Measurements from ENCODE around the gene PPP1R13L.

PPP1R13L gene, protein sequence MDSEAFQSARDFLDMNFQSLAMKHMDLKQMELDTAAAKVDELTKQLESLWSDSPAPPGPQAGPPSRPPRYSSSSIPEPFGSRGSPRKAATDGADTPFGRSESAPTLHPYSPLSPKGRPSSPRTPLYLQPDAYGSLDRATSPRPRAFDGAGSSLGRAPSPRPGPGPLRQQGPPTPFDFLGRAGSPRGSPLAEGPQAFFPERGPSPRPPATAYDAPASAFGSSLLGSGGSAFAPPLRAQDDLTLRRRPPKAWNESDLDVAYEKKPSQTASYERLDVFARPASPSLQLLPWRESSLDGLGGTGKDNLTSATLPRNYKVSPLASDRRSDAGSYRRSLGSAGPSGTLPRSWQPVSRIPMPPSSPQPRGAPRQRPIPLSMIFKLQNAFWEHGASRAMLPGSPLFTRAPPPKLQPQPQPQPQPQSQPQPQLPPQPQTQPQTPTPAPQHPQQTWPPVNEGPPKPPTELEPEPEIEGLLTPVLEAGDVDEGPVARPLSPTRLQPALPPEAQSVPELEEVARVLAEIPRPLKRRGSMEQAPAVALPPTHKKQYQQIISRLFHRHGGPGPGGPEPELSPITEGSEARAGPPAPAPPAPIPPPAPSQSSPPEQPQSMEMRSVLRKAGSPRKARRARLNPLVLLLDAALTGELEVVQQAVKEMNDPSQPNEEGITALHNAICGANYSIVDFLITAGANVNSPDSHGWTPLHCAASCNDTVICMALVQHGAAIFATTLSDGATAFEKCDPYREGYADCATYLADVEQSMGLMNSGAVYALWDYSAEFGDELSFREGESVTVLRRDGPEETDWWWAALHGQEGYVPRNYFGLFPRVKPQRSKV

DNA sequence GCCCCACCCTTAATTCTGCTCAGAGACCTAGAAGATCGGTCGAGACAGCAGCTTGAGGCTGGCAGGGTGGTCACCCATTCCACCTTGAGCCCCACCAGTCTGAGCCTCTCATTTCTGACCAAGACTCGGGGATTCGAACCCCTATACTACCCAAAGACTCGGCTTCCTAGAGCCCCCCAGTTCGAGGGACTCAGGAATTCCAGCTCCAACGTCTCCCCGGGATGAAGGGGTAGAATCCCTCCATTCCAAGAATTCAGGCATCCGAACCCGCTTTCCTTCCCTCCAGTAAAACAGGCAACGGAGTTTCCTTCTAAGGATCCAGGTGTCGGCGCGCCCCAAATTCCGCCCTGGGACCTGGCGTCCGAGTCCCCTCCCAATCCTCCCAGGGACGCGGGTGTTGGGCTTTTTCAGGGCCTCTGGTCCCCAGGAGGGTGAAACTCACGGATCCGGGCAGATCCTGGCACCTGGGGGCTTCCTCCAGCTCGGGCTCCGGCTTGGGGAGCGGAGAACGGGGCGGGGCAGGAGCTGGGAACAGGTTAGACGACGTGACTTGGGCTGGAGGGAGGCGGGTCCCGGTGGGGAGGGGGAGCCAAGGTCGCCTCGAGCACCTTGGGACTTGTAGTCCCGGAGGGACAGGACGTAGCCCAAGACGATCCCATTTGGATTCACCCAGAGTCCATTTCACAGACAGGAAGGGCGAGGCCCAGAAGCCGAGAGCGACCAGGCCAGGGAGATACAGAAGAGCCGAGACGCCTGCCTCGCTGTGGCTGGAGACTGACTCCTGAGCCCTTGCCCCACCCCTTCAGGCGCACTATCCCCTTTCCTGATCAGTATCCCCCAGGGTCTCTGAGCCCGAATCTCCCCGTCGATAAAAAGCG is at the start of gene PPP1R13L:
Gene PPP1R13L, minus strand, starts transcription at position 513 of the 878 bp plus-strand sequence. CDS start 6,751 bp downstream, outside the sequence.
- in situ Hi-C loops (cut with HindIII; ENCODE audit: low sequenced_read_pairs) = no loop called here

DNA sequence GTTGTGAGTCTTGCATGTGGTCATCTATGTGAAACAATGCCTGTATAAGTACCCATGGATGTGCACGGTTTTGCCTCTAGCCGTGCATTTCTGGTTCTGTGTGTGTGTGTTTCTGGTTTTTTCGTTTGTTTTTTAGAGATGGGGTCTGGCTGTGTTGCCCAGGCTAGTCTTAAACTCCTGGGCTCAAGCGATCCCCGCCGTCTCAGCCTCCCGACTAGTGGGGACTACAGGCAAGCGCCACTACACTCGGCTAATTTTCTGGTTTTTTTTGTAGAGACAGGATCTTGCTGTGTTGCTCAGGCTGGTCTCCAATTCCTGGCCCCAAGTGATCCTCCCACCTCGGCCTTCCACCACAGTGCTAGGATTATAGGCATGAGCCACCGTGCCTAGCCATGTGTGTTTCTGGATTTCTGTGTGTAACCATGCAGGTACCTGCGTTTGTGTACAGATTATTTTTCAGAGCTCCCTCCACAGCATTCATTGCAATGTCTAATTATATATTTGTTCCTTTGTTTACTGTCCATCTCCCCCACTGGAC is 47.0 kb upstream of the PPP1R13L start:
- in situ Hi-C loops (cut with HindIII; ENCODE audit: low sequenced_read_pairs) = no loop called here

DNA sequence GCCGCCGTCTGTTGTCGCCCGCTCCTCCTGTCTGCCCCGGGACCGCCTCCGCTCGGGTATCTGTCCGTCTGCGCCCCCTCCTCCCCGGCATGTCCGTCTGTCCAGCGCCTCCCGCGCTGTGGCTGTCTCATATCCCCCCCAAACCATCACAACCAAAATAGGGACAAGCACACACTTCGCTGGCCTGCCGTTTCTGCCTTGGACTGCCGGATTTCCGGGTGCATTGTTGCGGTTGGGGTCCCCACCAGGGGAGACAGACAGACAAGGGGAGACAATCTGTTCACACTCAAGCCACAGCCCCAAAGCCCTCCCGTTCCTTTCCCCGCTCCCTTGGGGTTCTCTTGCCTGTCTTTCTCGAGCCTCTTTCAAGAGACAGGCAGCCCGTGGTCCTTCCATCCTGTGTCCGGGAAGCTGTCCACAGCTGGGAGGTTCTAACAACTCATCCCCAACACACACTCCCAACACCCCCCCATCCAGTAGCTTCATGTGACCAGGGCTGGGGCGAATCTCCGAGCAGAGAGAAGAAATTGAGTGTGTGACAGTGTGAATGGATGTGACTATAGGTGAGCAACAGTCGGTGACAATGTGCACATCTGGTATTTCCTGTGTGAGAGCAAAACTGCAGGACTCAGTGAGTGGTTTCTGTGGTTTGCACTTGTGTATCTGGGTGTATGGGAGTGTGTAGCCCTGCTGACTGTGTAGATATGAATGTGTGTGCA is 46.4 kb upstream of the PPP1R13L start:
- in situ Hi-C loops (cut with HindIII; ENCODE audit: low sequenced_read_pairs) = no loop called here

DNA sequence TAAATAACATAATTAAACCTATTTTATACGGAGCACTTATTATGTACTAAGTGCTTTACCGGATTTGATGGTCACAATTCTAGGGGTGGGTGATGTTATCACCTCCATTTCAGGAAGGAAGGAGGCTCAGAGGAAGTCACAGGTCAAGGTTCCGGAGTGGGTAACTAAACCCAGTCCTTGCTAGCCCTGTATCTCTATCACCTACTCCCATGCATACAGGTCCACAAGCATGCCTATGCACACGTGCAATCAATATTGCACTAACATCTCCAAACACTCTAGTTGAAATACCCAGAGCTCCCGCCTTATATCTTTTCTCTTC is 45.1 kb upstream of the PPP1R13L start:
- in situ Hi-C loops (cut with HindIII; ENCODE audit: low sequenced_read_pairs) = no loop called here

DNA sequence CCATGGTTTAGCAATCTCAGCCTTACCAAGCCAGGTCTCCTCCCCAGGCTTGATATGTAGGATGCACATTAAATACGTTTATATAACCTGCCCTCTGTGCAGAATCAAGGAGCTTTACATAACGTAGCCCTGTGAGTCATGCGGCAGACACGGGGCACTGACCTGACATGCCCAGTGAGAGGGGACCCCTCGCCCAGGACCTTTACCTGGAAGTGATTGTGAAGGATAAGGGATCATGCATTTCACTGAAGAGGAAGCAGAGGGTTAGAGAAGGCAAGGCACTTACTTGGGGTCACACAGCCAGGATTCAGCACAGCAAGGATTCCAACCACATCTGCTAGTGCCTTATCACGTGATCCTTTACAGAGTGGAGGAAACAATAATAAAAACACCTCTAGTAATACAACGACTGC is 44.0 kb upstream of the PPP1R13L start:
- in situ Hi-C loops (cut with HindIII; ENCODE audit: low sequenced_read_pairs) = no loop called here

DNA sequence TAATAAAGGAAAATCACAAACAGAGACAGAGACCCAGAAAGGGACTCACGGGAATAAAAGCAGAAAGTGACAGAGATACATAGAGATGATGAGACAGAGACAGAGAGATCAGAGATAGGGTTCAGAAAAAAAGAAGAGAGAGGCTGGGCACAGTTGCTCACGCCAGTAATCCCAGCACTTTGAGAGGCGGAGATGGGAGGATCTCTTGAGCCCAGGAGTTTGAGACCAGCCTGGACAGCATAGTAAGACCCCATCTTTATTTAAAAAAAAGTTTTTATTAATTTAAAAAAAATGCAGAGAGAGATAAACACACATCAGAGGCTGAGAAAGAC is 43.5 kb upstream of the PPP1R13L start:
- in situ Hi-C loops (cut with HindIII; ENCODE audit: low sequenced_read_pairs) = no loop called here

DNA sequence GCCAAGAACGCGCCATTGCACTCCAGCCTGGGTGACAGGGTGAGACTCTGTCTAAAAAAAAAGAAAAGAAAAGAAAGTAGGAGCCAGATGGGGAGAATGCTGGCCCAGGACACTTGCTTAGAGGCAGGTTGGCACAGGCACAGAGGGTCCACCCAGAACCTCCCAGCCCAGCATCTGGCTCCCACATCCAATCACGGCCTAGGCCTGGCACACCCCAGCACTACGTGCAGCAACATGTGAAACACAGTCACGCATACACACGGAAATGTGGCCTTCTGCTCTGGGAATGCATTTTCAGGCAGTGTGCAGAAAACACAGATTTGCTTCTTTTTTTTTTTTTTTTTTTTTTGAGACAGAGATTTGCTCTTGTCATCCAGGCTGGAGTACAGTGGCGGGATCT is 42.1 kb upstream of the PPP1R13L start:
- in situ Hi-C loops (cut with HindIII; ENCODE audit: low sequenced_read_pairs) = no loop called here

DNA sequence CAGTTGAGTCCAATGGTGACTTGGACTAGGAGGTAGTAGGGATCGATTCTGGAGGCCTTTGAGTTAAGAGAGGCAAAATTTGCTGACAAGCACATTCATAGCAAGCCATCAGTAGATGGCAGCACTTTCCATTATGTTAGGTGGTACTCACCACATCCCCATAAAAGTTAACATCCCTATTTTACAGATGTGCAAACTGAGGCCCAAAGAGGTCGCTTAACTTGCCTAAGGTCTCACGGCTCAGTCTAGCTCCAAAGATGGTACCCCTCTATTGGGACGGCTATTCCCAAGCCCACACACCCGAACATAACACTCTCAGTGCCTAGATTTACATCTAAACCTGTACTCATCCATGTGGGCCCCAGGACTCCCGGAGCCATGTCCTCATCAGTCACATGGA is 41.4 kb upstream of the PPP1R13L start:
- in situ Hi-C loops (cut with HindIII; ENCODE audit: low sequenced_read_pairs) = no loop called here

DNA sequence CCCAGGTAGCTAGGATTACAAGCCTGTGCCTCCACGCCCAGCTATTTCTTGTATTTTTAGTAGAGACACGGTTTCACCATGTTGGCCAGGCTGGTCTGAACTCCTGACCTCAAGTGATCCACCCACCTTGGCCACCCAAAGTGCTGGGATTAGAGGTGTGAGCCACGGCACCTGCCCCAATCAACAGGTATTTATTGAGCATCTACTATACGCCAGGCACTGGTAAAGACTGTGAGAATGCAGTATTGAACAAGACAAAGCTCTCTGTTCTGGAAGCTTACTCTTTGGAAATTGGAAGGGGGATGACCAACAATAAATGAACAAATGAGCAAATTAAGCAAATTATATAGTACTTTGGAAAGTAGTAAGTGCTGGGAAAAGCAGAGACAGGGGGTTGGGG is 40.3 kb upstream of the PPP1R13L start:
- in situ Hi-C loops (cut with HindIII; ENCODE audit: low sequenced_read_pairs) = no loop called here

DNA sequence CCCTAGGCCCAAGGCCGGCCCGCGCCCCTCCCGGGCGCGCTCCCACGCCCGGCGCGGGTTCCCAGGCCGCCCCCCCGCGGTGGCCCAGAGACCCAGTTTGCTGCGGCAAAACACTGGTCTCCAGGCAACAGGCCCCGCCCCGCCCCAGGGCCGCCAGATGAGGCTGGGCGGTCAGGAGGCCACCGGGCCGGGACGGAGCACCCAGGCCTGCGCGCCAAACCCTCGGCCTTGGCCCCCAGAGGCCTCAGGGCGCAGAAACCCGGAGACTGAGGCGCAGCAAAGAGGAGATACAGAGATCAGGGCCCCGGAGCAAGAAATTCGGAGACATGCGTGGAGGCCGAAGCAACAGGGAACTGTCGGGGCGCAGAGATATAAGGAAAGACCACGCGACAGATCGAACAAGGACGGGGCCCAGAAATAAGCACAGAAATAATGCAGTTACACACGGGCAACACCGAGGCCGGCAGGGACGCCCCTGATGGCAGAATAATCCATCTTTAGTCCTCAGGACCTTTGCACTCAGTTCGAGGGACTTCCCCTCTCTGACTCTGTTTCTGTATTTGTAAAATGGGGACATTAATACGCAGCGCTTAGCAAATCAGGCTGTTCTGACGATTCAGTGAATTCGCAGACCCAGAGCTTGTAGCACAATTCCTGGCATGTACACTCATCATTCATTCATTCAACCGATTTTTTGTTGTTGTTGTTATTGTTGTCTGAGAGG is 39.6 kb upstream of the PPP1R13L start:
- in situ Hi-C loops (cut with HindIII; ENCODE audit: low sequenced_read_pairs) = loop anchor here (5.0 kb wide), 1 partner anchor 33 kb away; no protein-coding TSS in a partner anchor

DNA sequence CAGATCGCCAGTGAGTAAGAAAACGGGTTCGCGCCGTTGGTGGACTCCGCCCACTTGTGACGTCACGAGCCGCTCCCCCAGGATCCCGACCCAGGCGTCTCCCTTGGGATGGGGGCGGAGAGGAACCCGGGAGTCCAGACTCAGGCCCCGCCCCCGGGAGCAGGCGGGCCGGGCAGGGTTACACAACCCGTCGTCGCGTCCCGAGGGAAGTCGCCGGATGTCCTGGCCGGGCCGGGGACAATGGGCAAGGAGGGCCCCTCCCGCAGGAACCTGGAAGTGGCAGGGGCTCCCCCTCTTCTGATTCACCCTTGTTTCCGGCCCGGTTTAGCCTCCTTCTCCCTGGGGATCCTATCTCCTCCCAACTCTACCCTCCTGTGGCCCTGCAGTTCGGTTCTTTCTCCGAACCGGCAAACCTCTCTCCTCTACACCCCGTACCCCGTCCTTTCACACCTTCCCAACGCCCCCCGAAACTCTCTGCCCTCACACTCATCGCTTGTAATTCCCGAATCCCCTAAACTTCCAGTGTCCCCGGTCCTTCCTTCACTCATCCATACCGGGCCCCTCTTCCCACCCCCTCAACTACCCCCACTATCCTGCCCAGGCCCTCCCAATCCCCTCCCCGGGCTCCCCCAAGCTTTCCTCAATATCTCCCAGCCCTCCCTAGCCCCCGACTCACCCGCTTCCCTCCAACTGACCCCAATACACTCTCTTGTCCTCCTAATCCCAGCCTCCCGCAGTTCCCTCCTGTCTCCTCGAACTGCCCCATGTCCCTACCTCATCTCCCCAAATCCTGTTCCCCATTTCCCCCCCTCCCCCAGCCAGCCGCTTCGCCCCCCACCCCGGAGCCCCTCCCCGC is 38.8 kb upstream of the PPP1R13L start:
- in situ Hi-C loops (cut with HindIII; ENCODE audit: low sequenced_read_pairs) = loop anchor here (5.0 kb wide), 1 partner anchor 34 kb away; no protein-coding TSS in a partner anchor

DNA sequence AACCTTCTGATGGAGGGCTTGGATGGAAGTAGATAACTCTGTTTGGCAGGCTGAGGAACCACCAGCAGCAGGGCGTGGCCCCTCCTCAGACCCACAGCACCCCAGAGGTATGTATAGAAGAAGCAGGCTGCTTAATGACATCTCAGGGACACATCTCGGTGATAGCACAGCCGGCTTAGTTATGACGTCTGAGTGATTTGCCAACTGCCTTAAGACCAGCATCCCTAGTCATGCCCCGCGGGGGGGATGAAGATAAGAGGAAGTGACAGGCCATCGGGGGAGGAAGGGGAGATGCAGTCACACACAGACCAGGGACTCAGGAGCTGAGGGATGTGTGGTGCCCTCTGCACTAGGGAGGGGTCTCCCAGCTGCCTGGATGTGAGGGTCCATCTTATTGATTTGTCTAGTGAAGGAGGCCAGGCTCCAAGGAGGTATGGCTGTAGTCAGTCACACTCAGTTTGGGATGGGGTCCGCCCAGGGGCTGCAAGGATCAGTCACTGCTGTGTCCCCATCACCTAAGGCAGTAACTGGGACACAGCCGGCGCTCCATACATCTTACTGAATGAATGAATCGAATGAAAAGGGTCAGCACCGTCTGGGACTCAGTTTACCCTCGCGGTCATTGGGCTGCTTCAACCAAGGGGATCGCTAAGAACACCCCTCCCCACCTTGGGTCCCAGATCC is 38.1 kb upstream of the PPP1R13L start:
- in situ Hi-C loops (cut with HindIII; ENCODE audit: low sequenced_read_pairs) = loop anchor here (5.0 kb wide), 1 partner anchor 34 kb away; no protein-coding TSS in a partner anchor

DNA sequence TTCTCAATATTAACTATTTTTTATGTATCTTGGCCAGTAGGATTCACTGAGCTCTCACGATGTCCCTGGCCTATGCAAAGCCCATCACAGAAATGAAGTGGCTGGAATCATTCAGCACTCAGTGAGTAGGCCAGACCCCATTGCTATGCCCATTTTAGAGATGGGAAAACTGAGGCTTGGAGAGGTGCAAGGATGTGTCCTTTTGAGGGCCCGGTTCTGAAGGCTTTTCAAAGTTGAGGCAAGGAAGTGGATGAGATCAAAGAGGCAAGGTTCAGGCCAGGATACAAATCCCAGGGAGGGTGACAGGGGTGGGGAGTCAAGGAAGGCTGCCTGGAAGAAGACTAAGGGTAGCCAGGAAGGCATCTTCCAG is 37.5 kb upstream of the PPP1R13L start:
- in situ Hi-C loops (cut with HindIII; ENCODE audit: low sequenced_read_pairs) = loop anchor here (5.0 kb wide), 1 partner anchor 35 kb away; no protein-coding TSS in a partner anchor

DNA sequence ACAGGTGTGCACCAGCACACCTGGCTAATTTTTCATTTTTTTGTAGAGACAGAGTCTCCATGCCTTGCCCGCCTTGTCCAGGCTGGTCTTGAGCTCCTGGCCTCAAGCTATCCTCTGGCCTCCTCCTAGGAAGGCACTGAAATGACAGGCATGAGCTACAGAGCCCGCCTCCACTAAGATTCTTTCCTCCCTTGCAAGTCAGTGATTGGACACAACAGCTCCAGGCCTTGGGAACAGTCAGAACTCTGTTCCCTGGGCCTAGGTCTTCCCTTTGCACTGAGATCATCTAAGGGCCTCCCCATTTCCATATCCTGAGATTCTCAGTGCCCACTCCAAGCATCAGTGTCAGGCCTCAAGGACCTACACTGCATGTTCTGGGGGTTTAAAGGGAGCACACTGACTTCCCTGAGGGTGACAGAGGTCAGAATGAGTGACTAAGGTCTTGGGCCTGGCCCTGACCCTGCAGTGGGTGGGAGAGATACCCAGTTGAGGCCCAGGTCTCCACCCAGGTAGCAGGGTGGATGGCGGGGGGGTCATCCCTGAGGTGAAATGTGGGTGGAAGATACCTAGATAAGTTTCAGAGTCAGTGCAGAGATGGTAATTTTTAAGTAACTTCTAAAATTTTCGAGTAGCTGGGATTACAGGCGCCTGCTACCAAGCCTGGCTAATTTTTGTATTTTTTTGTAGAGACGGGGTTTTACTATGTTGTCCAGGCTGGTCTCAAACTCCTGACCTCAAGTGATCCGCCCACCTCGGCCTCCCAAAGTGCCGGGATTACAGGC is 36.2 kb upstream of the PPP1R13L start:
- in situ Hi-C loops (cut with HindIII; ENCODE audit: low sequenced_read_pairs) = loop anchor here (5.0 kb wide), 1 partner anchor 36 kb away; no protein-coding TSS in a partner anchor

DNA sequence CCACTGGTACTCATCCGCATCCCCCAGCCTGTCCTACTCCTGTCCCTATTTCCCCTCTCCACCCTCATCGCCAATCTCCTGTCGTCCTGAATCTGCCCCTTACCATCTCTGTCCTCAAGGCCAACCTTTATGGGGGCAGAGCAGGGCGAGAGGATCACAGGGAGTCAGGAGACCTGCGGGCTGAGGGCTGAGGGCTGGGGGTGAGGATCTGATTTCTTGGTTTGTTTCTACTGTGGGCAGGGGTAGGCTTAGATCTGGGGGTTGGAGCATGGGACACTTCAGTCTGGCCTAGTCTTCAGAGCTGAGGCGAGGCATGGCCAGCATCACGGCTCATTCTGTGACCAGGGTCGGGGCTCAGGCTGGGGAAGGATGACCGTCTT is 35.4 kb upstream of the PPP1R13L start:
- in situ Hi-C loops (cut with HindIII; ENCODE audit: low sequenced_read_pairs) = loop anchor here (5.0 kb wide), 1 partner anchor 37 kb away; no protein-coding TSS in a partner anchor

DNA sequence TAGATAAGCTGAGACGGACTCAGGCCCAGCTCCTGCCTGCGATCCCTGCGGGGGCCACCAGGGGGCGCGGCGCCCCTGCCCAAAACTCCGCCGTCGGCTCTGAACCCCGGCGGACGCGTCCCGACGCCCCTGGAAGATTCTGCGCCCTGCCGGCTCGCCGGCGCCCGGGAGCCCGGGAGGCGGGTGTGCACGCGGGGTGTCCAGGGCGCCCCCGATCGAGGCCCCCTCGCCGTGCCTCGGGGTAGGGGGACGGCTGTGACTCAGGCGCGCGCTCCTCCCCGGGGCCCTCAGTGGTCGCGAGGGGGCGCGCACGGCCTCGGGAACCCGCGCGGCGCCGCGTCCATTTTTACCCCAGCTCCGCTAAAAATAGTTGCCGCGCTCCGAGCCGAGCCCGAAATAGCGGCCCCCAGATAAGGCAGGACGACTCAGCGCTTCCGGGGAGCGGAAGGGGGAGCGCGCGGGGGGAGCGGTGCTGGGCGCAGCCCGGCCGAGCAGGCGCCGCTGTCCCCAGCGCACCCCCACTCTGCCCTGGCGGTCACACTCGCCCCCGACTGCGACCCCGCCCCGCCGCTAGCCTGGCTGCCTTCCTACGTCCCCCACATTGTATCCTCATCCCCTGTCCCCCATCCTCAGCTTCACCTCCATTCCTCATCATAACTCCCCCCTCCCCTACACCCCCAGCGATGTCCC is 34.8 kb upstream of the PPP1R13L start:
- in situ Hi-C loops (cut with HindIII; ENCODE audit: low sequenced_read_pairs) = loop anchor here (5.0 kb wide), 1 partner anchor 38 kb away; no protein-coding TSS in a partner anchor

DNA sequence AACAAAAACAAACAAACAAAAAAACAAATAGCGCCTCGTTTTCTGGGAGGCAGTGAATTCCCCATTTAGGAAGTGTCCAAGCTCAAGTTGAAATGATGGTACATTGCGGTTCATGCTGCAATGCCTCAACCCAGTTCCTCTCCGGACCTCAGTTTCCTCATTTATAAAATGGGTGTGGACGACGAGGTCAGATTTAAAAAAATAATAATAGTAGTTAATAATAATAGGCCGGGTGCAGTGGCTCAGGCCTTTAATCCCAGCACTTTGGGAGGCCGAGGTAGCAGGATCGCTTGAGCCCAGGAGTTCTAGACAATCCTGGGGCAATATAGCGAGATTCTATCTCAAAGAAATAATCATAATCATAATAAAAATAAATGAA is 34.3 kb upstream of the PPP1R13L start:
- in situ Hi-C loops (cut with HindIII; ENCODE audit: low sequenced_read_pairs) = no loop called here
